ENCODE measurements around the gene SRGAP2. TPM values are rescaled to one million over a fixed set of nuclear protein-coding genes. Genes with fewer than 3 reads are reported as not detected.
"Not testable (repeated sequence)": the region's sequence is repeated elsewhere in the genome, so short reads cannot be mapped to it uniquely, and the experiment has no call there.

Gene SRGAP2
- total RNA-seq (10 to 100 TPM in 5 of 6 donors, 1 to 10 TPM in 1; 8.0 to 36.3 (median 13.3) TPM), polyA plus RNA-seq (10 to 100 TPM in 1 of 2 donors, 1 to 10 TPM in 1; 9.2 to 12.8 TPM)

DNA sequence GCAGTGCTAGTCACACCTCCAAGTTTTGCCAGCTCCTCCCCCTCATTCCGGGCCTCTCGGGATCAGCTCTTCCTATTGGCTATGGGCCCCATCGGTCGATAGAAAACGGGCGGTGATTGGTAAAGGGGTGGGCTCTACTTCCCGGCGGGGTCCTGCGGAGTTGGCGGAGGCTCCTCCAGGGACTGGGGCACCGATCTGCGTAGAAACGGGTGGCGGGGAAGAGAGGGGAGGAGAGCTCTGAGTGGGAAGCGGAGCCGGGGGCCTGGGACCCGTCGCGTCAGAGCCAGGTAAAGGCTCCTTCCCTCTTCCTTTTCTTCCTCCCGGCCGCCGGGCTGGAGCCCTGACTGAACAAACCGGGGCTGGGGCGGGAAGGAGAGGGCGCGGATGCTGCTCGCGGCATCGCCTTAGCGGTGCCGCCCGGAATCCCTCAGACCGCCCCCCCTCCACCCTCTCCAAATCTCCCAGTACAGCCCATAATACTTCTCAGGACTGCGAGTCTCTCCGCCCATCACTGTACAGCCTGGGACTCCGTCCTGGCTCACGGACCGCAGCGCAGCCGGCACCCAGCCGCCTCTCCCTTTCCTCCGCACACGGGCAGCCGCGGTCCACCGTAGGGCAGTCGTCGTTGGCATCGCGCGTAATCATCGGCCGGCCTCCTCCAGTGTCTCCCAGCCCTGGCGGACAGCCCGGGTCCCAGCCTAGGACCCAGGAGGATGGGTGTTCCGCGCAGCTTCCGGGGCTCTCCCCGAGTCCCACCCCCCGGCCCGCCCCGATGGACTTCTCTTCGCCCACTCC lies at the start of gene SRGAP2:
TSS of gene SRGAP2 (plus strand) at position 178 of the 795 bp plus-strand sequence. CDS start 2,430 bp downstream, outside the sequence.
- H3K4me3 ChIP-seq = peak within 1 kb of the TSS; percentile 26 to 56 (median 39)

DNA sequence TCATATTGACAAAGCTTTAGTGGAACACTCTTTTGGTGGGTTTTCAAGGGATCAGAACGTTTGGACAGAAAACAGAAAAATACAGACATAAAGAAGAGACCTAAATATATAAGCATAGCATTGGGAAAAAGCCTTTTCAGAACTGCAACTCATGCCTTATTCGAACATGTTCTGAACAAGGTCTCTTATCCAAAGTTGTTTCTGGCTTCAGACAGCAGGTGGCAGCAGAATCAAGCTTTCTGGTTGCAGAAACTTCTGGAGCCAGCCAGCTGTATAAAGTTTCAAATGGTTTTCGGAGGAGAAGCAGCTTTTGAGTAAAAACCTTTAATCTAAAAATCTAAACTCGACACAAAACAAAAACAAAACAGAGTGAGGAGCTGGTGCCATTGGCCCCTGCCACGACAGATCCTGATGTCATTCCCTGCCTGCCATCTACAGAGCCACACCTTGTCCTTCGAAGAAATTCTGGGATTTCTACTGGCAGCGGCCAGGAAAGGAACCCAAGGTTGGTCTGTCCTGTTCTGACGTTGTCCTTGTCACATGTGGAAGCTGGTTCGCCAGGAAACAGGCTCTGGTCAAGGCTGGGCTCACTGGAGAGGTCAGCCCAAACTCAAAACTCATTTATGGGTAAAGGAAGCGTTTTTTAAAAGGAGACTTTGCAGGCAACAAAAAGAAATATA lies 35.9 kb upstream of the SRGAP2 start:
- H3K36me3 ChIP-seq; H3K27me3 ChIP-seq; DNase-seq; H3K4me3 ChIP-seq; H3K4me1 ChIP-seq; H3K9me3 ChIP-seq; H3K27ac ChIP-seq; intact Hi-C loops (cut with DNase I): not testable (repeated sequence)
- 24% methylated on average over 4 of the region's 10 CpGs for WGBS, 2 donors
- ATAC-seq (peak; percentile 78 to 98 (median 94)), FAIRE-seq (peak; percentile 54)

More for the DNA sequence above, at the start of gene SRGAP2:
- H3K36me3 ChIP-seq; H3K27me3 ChIP-seq; FAIRE-seq; intact Hi-C loops (cut with DNase I); H3K9me3 ChIP-seq; H3K4me1 ChIP-seq: not testable (repeated sequence)
- 0% methylated on average over 15 to 25 of the region's 63 CpGs for WGBS, 2 donors
- peak within 1 kb of the TSS in 2 of 4 donors; percentile 66 to 67 for H3K27ac ChIP-seq
- peak; percentile 33 to 65 (median 54) for DNase-seq
- peak; percentile 10 to 86 (median 34) for ATAC-seq

DNA sequence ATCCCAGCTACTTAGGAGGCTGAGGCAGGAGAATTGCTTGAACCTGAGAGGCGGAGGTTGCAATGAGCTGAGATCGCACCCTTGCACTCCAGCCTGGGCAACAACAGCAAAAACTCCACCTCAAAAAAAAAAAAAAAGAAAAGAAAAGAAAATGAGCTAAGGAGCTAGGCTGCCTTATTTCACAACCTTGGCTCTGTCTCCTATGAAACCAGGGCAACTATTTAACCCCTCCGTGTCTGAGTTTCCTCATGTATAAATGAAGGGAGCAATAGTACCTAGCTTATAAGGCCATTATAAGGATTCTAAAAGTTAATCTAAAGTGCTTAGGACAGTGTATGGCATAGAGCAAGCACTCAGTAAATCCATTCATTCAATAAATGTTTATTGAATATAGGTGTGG lies 33.5 kb upstream of the SRGAP2 start:
- 55 to 60% methylated on average over 2 of the region's 3 CpGs for WGBS, 2 donors
- H3K36me3 ChIP-seq; intact Hi-C loops (cut with DNase I); H3K4me3 ChIP-seq; H3K9me3 ChIP-seq; DNase-seq; ATAC-seq; H3K4me1 ChIP-seq; H3K27ac ChIP-seq; FAIRE-seq; H3K27me3 ChIP-seq: not testable (repeated sequence)

DNA sequence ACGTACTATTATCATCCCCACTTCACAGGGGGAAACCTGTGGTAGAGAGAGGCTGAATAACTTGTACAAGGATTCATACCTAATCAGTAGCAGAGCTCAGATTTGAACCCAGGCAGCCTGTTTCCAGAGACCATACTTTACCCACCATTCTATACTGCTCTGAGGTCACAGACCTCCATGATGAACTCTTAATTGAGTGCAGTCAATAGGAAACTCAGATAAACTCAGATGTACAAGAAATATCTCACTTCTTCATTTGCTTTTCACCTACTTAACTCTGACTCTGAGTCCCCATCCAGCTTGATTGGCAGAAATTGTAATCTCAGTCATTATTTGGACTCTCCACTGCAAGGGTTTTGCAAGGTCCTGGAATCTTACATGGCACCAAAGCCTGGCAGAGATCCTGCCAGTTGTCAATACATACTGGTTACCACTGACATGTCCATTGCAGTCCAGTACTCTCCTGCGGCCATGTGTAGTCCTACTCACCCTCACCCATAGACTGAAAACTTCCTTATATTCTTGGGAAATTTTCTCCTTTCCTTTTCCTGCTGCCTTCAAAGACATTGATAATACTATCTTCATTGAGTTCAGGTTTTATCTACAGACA lies 30.1 kb upstream of the SRGAP2 start:
- DNase-seq; H3K27me3 ChIP-seq; H3K36me3 ChIP-seq; H3K27ac ChIP-seq; intact Hi-C loops (cut with DNase I); H3K4me1 ChIP-seq; H3K9me3 ChIP-seq; ATAC-seq; FAIRE-seq; H3K4me3 ChIP-seq: not testable (repeated sequence)
- 85 to 94% methylated on average over 1 of the region's 2 CpGs for WGBS, 2 donors

DNA sequence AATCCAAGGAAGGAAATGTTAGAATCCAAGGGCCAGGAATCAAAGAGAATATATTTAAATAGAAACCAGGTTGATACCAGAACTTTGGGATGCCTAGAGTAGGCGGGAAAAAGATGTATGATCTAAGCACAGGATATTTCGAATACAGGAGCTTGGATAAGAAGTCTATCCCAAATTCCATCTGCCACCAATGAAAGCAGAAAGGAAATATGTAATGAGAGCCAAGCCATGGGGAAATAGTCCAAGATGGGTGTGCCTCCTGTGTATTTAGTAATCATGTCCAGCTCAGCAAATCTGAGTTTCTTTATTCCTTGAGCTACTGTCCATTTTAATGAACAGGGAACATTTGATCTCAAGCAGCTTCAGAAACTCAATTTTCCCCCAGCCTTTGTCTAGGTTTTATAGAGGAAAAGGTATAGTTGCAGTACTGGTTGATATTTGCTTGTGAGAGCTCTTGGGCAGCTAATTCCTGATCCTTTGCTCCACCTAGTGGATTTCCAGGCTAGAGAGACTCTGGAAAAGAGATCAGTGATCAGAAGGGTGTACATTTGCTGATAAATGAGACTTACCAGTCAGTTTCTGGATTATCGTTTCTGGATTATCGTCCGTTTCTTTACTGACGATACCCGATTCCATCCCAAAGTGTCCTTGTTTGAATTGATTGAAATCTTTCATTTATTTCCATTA lies 29.0 kb upstream of the SRGAP2 start:
- H3K4me1 ChIP-seq; intact Hi-C loops (cut with DNase I): not testable (repeated sequence)

DNA sequence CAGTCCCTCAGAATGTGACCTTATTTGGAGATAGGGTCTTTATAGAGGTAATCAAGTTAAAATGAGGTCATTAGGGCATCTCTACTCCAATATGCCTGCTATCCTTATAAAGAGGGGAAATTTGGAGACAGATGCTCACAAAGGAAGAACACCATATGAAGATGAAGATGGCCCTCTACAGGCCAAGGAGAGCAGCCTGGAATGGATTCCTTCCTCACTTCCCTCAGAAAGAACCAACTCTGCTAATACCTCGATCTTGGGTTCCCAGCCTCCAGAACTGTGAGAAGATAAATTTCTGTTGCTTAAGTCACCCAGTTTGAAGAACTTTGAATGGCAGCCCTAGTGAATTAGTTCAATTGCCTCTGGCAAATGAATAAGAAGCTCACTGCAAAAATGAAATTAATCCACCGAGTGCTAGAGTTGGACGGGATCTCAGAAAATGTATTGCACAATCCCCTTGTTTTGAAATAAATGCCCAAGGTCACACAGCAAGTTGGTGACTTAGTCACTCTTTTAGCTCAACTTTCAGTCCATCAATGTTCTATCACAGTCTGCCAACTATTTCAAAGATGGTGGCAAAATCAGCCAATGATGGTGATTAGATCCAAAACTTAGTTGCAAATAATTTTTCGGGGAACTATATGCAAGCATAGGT lies 27.8 kb upstream of the SRGAP2 start:
- H3K36me3 ChIP-seq; H3K9me3 ChIP-seq; intact Hi-C loops (cut with DNase I); H3K27ac ChIP-seq; DNase-seq; FAIRE-seq; H3K27me3 ChIP-seq; H3K4me1 ChIP-seq; H3K4me3 ChIP-seq: not testable (repeated sequence)
- 38 to 62% methylated on average over 1 of the region's 4 CpGs for WGBS, 2 donors
- peak in 3 of 4 donors; percentile 53 to 73 (median 71) for ATAC-seq

More for the DNA sequence above, 29.0 kb upstream of the SRGAP2 start:
- not testable (repeated sequence) for H3K9me3 ChIP-seq, H3K36me3 ChIP-seq, H3K4me3 ChIP-seq, DNase-seq, FAIRE-seq, H3K27ac ChIP-seq, H3K27me3 ChIP-seq
- WGBS, 2 donors = 47 to 61% methylated on average over 7 of the region's 7 CpGs
- ATAC-seq = peak in 3 of 4 donors; percentile 73 to 81 (median 81)

DNA sequence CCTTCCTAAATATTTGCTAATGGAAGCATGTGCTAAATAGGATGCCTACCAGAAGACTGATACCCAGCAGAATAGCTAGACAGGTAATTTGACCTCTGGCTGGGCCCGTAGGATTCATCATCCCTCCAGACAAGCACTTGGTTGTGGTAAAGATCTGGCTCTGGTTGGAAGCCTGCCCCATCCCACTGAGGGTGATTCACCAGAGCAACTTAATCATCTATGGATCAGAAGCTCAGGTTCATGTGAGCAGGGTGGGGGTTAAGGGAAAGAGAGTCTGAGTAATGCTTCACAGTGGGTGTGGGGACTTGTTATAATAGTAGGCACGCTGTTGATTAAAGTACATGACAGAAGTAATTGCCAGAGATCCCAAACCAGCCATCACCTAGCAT lies 27.2 kb upstream of the SRGAP2 start:
- 63 to 88% methylated on average over 1 of the region's 2 CpGs for WGBS, 2 donors

DNA sequence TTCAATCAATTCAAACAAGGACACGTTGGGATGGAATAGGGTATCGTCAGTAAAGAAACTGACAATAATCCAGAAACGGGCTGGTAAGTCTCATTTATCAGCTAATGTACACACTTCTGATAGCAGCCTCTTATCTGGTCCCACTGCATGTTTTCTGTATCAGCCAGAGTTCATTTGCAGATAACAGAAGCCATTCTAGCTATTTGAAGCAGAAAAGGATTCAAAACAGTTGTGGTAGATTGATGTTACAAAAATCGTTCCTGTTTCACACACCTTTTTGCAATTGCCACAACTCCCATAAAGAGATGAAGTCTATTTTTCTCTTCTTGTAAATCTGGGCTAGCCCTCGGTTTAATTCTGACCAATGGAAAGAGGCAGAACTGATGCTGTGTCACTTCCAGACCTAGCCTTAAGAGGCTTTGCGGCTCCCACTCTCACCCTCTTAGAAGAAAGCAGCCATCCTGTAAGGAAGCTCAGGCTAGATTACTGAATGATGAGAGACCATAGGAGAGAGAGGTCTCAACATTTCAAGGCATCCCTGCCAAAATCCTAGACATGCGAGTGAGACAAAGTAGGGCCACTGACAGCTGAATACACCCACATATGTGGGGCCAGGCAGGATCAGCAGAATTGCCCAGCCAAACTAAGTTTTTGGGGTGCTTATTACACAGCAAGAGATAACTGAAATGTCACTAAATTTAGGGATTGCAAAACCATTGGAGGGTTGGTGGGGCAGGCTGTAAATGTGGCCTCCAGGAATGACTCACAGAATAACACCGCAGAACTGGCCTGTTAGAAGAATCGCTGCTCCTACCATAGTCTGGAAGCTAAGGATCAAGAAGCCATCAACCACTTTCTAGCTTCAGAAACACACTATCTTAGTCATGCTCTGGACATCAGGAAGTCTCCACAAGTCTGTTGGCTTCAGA lies 25.0 kb upstream of the SRGAP2 start:
- H3K27ac ChIP-seq; H3K27me3 ChIP-seq; H3K9me3 ChIP-seq; ATAC-seq; H3K4me1 ChIP-seq; FAIRE-seq; H3K4me3 ChIP-seq; intact Hi-C loops (cut with DNase I); H3K36me3 ChIP-seq; DNase-seq: not testable (repeated sequence)
- 58 to 61% methylated on average over 9 of the region's 9 CpGs for WGBS, 2 donors

More for the DNA sequence above, 27.2 kb upstream of the SRGAP2 start:
- intact Hi-C loops (cut with DNase I); H3K4me1 ChIP-seq; DNase-seq; H3K9me3 ChIP-seq; H3K4me3 ChIP-seq; H3K36me3 ChIP-seq; H3K27me3 ChIP-seq; FAIRE-seq; H3K27ac ChIP-seq: not testable (repeated sequence)
- ATAC-seq = peak in 2 of 4 donors; percentile 45 to 64

DNA sequence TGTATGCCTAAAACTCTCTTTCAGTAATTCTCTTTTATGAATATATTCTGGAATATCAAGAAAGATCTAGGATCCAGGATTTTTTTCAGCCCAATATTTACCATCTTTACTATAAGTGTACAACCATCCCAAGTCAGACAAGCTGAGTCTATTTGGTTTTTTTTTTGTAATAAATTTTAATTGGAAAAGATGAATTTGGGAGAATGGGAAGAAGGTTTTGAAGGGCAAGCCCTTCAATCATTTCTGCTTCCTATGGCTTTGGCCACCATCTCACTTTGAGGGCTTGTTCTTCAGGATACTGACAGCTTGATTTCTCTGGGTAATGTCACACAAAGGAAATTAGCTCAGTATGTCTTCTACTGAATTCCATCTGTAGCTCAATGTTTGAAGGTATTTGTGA lies 23.7 kb upstream of the SRGAP2 start:
- H3K4me3 ChIP-seq; intact Hi-C loops (cut with DNase I); H3K4me1 ChIP-seq; ATAC-seq; H3K36me3 ChIP-seq; H3K9me3 ChIP-seq; H3K27ac ChIP-seq; H3K27me3 ChIP-seq; DNase-seq; FAIRE-seq: not testable (repeated sequence)
